Heart left ventricle (tissue), 16 donors: ENCODE results near the gene PDXK. TPM values are rescaled to one million over a fixed set of nuclear protein-coding genes. Genes with fewer than 3 reads are reported as not detected.

Experiments used
- ATAC-seq, 4 donors: fragments of 200-7000 bp; cut with Tn5 transposase; one replicate each; pipeline ENCODE4 v1.9.1; 2020 to 2022; ENCODE audit warnings: moderate library complexity in 4 of 4, mild to moderate bottlenecking in 3 of 4, moderate number of reproducible peaks in 1 of 4
- DNase-seq, 5 donors: peaks; one replicate each; pipeline ENCODE4 v3.0.0-alpha.2; 2020
- H3K27ac ChIP-seq, 12 donors: fragments of 200-600 bp; sonication (generic) in 4 of 12; one replicate each; pipeline versions ENCODE4 v1.5.0 to v1.8.0; 2016 to 2022; ENCODE audit warnings: mild to moderate bottlenecking in 2 of 12
- H3K27me3 ChIP-seq, 9 donors: fragments of 200-600 bp; sonication (generic) in 2 of 9; one replicate each; pipeline versions ENCODE4 v1.5.1 to v1.8.0; 2016 to 2022; ENCODE audit warnings: mild to moderate bottlenecking in 3 of 9
- H3K36me3 ChIP-seq, 9 donors: fragments of 200-600 bp; sonication (generic) in 2 of 9; one replicate each; pipeline versions ENCODE4 v1.5.0 to v1.8.0; 2018 to 2022; ENCODE audit warnings: mild to moderate bottlenecking in 2 of 9
- H3K4me1 ChIP-seq, 12 donors: fragments of 200-600 bp; sonication (generic) in 4 of 12; one replicate each; pipeline versions ENCODE4 v1.5.0 to v1.8.0; 2016 to 2022; ENCODE audit warnings: mild to moderate bottlenecking in 3 of 12
- H3K4me3 ChIP-seq, 12 donors: fragments of 200-600 bp; sonication (generic) in 4 of 12; one replicate each; pipeline versions ENCODE4 v1.5.0 to v1.8.0; 2017 to 2022; ENCODE audit warnings: mild to moderate bottlenecking in 9 of 12, moderate library complexity in 4 of 12
- H3K9me3 ChIP-seq, 12 donors: fragments of 200-600 bp; sonication (generic) in 4 of 12; one replicate each; pipeline versions ENCODE4 v1.5.0 to v1.8.0; 2016 to 2022; ENCODE audit warnings: mild to moderate bottlenecking in 1 of 12
- POLR2A ChIP-seq, 2 donors: fragments of 450-650 bp; IDR thresholded peaks; one replicate each; pipeline ENCODE4 v1.6.1; 2017; ENCODE audit warnings: antibody characterized with exemption in 2 of 2, mild to moderate bottlenecking in 2 of 2, moderate library complexity in 2 of 2
- WGBS, 4 donors: extraction: QIAGEN DNeasy Blood & Tissue Kit in 2 of 4; methylation state at CpG; one replicate each; pipeline versions ENCODE4 v1.1.5 to v1.1.7; 2013 to 2018; 5-methylcytosine and 5-hydroxymethylcytosine counted together
- intact Hi-C, 10 donors: fragments of 100-400 bp; cut with DNase I; formaldehyde crosslinking; loops; one replicate each; pipeline versions ENCODE4 v1.11.1 to v1.14.2; 2022
- polyA plus RNA-seq, 2 donors: library from polyadenylated mRNA; stranded (reverse); fragments of 200-250 nt; gene quantifications; one replicate each; pipeline ENCODE4 v1.2.3, GENCODE V29; 2013
- total RNA-seq, 9 donors: library from RNA; depleted of rRNA in 2 of 9; stranded (reverse); fragments of >200 nt in 2 of 9; fragmentation: NEBNext Ultra II Directional in 3 of 9; extraction: Animal tissue kit (Norgen Biotek cat#: 25700) in 3 of 9; gene quantifications; one replicate each; pipeline versions ENCODE4 v1.1.0 to v1.2.4, GENCODE V29; 2016 to 2023
- TF ChIP-seq, protein P1 (sequence below), 12 donors: fragments of 200-600 bp; sonication (generic) in 4 of 12; IDR thresholded peaks; one replicate each; pipeline versions ENCODE4 v1.5.0 to v1.8.0; 2018 to 2022; ENCODE audit warnings: antibody characterized with exemption in 12 of 12, mild to moderate bottlenecking in 5 of 12
- donor health status: ischemic (EF 13 %, LVEDD 7.1; RV severe dilation, severe dysfunction).
- donor health status: healthy with polysubstance abuse.
- donor health status: DM: no; HTN: yes; CAD: no.
- donor health status: DM: no; HTN: no; CAD: no.
- donor health status: ischemic (EF 25% LVEDD 6.9; RV normal size, moderate dysfunction).
- donor health status: ischemic (EF 25% LVEDD 5.7; RV mildly dilated, moderate dysfunction).
- donor health status: healthy.
- donor health status: DM: yes; HTN: yes; CAD: no.
- donor health status: ischemic (EF 35%, LVEDD 5.7; RV mildly dilated, moderate dysfunction).
- donor health status: nonischemic (EF 11% LVEDD 7.7; RV severe dilation, severe dysfunction).
- donor health status: DM: yes; HTN: yes; CAD: no.
- donor health status: PGD.
- donor health status: ischemic (EF 29% LVEDD 5.4; RV normal size, mild dysfunction).
- donor health status: nonischemic (EF 23%, LVEDD 6.1; RV moderate dilation, normal function).

The PDXK gene
- total and polyA plus RNA-seq, 11 donors: 46.5 to 105 (median 79.7) TPM

DNA sequence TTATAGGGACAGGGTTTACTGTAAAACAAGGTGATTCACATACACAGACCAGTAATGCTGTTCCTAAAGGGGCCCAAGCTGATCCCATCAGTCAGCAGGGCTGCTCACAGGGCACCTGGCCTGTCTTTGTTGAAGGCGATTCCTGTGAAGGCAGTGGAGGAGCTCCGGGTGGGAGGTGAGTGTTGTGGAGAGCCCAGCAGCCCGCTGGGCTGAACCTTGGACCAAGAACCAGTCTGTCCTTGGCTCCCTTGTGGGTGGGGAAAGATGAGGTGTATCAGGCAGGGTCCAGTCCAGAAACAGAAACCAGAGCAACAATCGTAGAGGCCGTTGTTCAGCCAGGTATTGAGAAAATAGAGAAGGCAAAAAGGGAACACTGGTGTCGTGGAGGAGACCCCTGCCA is 12.5 kb downstream of the PDXK start:
- Histone ChIP-seq H3K9me3 (no peaks in the 10 kb centered on the region), H3K27me3 (no peaks in the 10 kb centered on the region), H3K36me3 (peaks cover 0 to 13% (median 0%) of the 10 kb centered on the region in 9 donors), H3K4me3 (no peak overlapping the region), H3K4me1 (peaks cover 10 to 73% (median 55%) of the 10 kb centered on the region in 12 donors), H3K27ac (peak overlapping the region in 1 of 12 donors; percentile 11)
- TF ChIP-seq, protein P1, sequence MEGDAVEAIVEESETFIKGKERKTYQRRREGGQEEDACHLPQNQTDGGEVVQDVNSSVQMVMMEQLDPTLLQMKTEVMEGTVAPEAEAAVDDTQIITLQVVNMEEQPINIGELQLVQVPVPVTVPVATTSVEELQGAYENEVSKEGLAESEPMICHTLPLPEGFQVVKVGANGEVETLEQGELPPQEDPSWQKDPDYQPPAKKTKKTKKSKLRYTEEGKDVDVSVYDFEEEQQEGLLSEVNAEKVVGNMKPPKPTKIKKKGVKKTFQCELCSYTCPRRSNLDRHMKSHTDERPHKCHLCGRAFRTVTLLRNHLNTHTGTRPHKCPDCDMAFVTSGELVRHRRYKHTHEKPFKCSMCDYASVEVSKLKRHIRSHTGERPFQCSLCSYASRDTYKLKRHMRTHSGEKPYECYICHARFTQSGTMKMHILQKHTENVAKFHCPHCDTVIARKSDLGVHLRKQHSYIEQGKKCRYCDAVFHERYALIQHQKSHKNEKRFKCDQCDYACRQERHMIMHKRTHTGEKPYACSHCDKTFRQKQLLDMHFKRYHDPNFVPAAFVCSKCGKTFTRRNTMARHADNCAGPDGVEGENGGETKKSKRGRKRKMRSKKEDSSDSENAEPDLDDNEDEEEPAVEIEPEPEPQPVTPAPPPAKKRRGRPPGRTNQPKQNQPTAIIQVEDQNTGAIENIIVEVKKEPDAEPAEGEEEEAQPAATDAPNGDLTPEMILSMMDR (IDR thresholded peaks at IDR 0.05): no peak
- no peak for TF ChIP-seq POLR2A (IDR thresholded peaks at IDR 0.05)
- DNase-seq: no peak
- no peak for ATAC-seq
- 80 to 87% (median 84%) methylated on average over 5 to 6 of the region's 6 CpGs for WGBS, 4 donors
- intact Hi-C loops: no loop called here

DNA sequence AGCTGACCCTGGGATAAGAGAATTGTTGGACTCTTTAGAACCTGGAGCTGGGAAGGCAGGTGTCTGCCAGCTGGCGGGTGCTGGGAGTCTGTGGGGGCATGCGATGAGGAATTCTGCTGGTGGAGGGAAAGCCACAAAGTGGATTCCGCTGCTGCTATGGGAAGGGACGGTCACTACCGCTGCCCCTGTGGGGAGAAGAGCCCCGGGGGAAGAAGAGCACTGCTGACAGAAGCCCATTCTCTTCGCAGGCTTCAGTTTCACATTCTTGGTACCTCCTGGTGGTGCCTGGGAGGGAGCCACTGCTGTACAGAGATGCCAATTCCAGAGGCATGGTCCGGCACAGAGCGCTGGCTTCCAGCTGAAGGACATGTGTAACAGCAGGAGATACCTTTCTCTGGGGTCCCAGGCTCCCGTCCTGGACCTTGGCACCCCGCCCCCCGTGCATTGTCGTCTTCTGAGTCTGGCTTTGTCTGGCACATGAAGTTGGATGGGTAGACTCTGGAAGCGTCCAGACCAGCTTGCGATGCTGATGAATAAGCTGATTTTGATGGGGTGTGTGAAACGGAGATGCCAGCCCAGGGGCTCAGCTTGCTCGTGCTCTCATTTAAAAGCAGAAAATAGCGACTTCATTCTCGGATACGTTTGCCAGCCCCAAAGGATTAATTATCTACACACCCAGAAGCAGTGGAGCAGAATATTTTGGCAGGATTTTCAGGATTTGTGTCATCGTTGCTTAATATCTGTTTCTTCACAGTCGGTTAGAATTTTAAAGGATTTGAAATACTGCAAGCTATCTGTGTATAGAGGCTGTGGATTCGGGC is 13.2 kb downstream of the PDXK start:
- TF ChIP-seq POLR2A (IDR thresholded peaks at IDR 0.05): no peak
- TF ChIP-seq, protein P1 (IDR thresholded peaks at IDR 0.05): no peak
- H3K4me3 ChIP-seq: no peak overlapping the region
- peak overlapping the region in 2 of 12 donors; percentile 11 to 15 for H3K27ac ChIP-seq
- H3K4me1 ChIP-seq: peaks cover 8 to 67% (median 48%) of the 10 kb centered on the region in 12 donors
- no peaks in the 10 kb centered on the region for H3K9me3 ChIP-seq
- no peaks in the 10 kb centered on the region for H3K27me3 ChIP-seq
- intact Hi-C loops: no loop called here
- peaks cover 0 to 14% (median 0%) of the 10 kb centered on the region in 9 donors for H3K36me3 ChIP-seq
- 65 to 79% (median 72%) methylated on average over 21 to 23 of the region's 23 CpGs for WGBS, 4 donors
- ATAC-seq: no peak
- no peak for DNase-seq

DNA sequence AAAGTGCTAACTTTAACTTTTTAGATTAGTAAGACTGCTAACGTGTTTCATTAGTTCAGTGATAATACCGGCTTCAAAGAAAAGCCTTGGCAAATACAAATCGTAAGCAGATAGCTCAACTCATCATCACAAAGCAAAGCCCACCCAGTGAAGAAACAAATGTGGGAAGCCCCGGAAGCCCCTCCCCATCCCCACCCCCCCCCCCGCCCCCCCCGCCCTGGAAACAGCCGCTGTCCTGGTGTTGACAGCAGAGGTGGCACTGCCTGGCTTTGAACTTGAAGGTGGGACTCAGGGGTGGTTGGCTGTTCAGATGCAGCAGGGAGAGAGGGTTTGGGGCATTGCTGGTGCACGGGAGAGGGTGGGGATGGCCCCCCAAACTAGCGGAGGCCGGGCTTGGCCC is 14.1 kb downstream of the PDXK start:
- Histone ChIP-seq H3K9me3 (no peaks in the 10 kb centered on the region), H3K36me3 (peaks cover 0 to 24% (median 5%) of the 10 kb centered on the region in 9 donors), H3K27ac (no peak overlapping the region), H3K4me1 (peaks cover 0 to 57% (median 39%) of the 10 kb centered on the region in 12 donors), H3K4me3 (no peak overlapping the region), H3K27me3 (no peaks in the 10 kb centered on the region)
- no peak for ATAC-seq
- TF ChIP-seq, protein P1 (IDR thresholded peaks at IDR 0.05): no peak
- TF ChIP-seq POLR2A (IDR thresholded peaks at IDR 0.05): no peak
- intact Hi-C loops: no loop called here
- DNase-seq: no peak
- WGBS, 4 donors: 39 to 64% (median 53%) methylated on average over 9 to 10 of the region's 10 CpGs

DNA sequence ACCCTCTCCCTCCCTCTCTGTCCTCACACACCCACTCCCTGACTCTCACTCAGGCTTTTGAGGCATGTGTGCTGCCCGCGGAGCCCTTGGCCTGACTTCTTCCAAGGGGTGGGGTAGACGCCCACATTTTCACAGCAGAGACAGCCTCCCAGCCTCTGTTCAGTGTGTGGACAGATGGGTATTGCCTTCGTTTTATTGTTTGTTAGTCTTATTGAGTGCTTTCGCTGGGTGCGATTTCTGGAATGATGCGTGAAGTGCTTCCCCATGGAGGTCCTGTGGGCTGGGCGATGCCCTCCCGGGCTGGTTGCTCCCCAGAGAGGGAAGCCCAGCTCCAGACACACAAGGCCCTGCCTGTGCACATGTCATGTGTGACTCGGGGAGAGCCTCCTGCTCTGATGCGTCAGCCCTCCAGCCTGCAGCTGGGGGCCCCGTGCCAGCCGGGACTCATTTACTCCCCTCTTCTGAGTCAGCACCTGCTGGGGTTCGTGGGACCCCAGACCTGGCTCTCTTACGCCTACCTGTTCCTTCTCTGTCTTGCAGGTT is 14.7 kb downstream of the PDXK start:
- Histone ChIP-seq H3K4me3 (no peak overlapping the region), H3K27ac (no peak overlapping the region), H3K36me3 (peaks cover 0 to 27% (median 5%) of the 10 kb centered on the region in 9 donors), H3K4me1 (peaks cover 0 to 53% (median 35%) of the 10 kb centered on the region in 12 donors), H3K27me3 (no peaks in the 10 kb centered on the region), H3K9me3 (no peaks in the 10 kb centered on the region)
- peak in 1 of 5 donors; percentile 54 for DNase-seq
- intact Hi-C loops: no loop called here
- 69 to 79% (median 74%) methylated on average over 11 to 15 of the region's 15 CpGs for WGBS, 4 donors
- no peak for TF ChIP-seq POLR2A (IDR thresholded peaks at IDR 0.05)
- TF ChIP-seq, protein P1 (IDR thresholded peaks at IDR 0.05): no peak
- ATAC-seq: peak in 1 of 4 donors; percentile 10
